Measurements from ENCODE around the gene CENPT. TPM values are rescaled to one million over a fixed set of nuclear protein-coding genes. Genes with fewer than 3 reads are reported as not detected.
A peak's percentile ranks its signal among the peaks of the same experiment; 100 is the strongest.

CENPT gene
- total and polyA plus RNA-seq, 10 of the 15 experiments (the other 5 are each of a cell fraction or from before 2014, with no cell fraction given), result 1.1 to 45.7 (median 24.5) TPM

DNA sequence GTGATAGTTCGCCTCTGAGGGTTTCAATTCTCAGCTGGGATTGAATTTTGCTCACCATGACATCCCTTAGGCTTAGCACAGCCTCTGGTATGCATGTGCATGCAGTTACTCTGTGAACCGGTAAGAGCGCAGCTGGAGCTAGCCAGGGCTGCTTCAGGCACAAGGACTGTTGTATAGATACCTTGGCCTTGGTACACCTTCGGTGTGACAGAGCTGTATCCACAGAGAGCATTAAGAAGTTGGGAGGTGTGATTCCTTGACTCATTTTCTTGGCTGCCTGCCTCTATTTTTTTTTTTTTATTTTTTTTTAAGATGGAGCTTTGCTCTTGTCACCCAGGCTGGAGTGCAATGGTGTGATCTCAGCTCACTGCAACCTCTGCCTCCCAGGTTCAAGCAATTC, 3.0 kb downstream of the CENPT start:
- Histone ChIP-seq H3K27ac (ENCODE audit: control insufficient read depth, insufficient read depth) (no peak overlapping the region), H3K36me3 (ENCODE audit: control insufficient read depth in 2 of 2, insufficient read depth in 2 of 2, low read length in 1 of 2) (peaks cover 0 to 4% of the 10 kb centered on the region in 2 experiments; a peak in 2 of 4 replicates), H2AFZ (ENCODE audit: control insufficient read depth, low read depth, low read length) (no peak overlapping the region), H3K79me2 (ENCODE audit: control insufficient read depth, insufficient read depth, low read length) (peaks cover 54% of the 10 kb centered on the region), H3K4me1 (ENCODE audit: control insufficient read depth, insufficient read depth, low read length) (peaks cover 29% of the 10 kb centered on the region), H3K9ac (ENCODE audit: control insufficient read depth, insufficient read depth, low read length) (peak overlapping the region; percentile 32), H3K9me3 (replicated peaks; ENCODE audit: control insufficient read depth, insufficient read depth, low read length) (no peaks in the 10 kb centered on the region), H3K27me3 (replicated peaks in 1 of 2; ENCODE audit: control insufficient read depth in 2 of 2, insufficient read depth in 2 of 2, low read length in 1 of 2) (no peaks in the 10 kb centered on the region), H4K20me1 (ENCODE audit: control insufficient read depth, insufficient read depth) (no peaks in the 10 kb centered on the region), H3K4me3 (peak overlapping the region; percentile 96; the same call in 1 of the 2 replicates), H3K4me2 (ENCODE audit: control insufficient read depth, insufficient read depth) (peak overlapping the region; percentile 93)
- no peak for FAIRE-seq
- ChIA-PET POLR2A (interaction anchor here (0.6 to 3.3 kb wide), 10 partner anchors 11 to 626 kb away, joined by 3 to 29 read pairs (median 4); partner anchors contain the start of genes GFOD2, PSMB10, RANBP10 and TSNAXIP1), SMC1A (ENCODE audit: uncharacterized antibody, unreplicated experiment) (interaction anchor here (0.6 to 1.9 kb wide), 8 partner anchors 8 to 331 kb away, joined by 3 to 5 read pairs (median 3); partner anchors contain the start of genes ACD, EDC4 and PSMB10), CTCF (interaction anchor here (0.5 to 2.8 kb wide), 14 partner anchors 9 to 324 kb away, joined by 3 to 24 read pairs (median 4); partner anchors contain the start of gene EDC4), RAD21 (ENCODE audit: unreplicated experiment) (interaction anchor here (0.6 to 1.6 kb wide), 9 partner anchors 11 to 125 kb away, joined by 3 to 6 read pairs (median 3); partner anchors contain the start of genes EDC4 and GFOD2)
- intact Hi-C loops (cut with micrococcal nuclease; ENCODE audit: unreplicated experiment) (no loop called here), in situ Hi-C loops (cut with MboI) (no loop called here)
- DNase-seq (ENCODE audit: low read depth, low spot score), result no peak
- ATAC-seq, result no peak
- BruUV-seq (replicated peaks), result no TSS peak
- 98% methylated on average over 4 of the region's 4 CpGs for WGBS (ENCODE audit: insufficient coverage, insufficient replicate concordance, low lambda C conversion rate, missing lambda C conversion rate)
- TF ChIP-seq HDAC2 (IDR thresholded peaks at IDR 0.05) (no peak), CBFB (IDR thresholded peaks at IDR 0.05; ENCODE audit: low read depth) (no peak), TAF1 (IDR thresholded peaks at IDR 0.05; ENCODE audit: borderline replicate concordance, low read depth, low read length) (no peak), TBL1XR1 (IDR thresholded peaks at IDR 0.05; ENCODE audit: low read depth, low read length) (no peak), ZNF687 (IDR thresholded peaks at IDR 0.05) (no peak), MTA2 (IDR thresholded peaks at IDR 0.05; ENCODE audit: low read depth) (no peak), CHD2 (IDR thresholded peaks at IDR 0.05; ENCODE audit: borderline replicate concordance, low read depth, low read length) (no peak)
- TF ChIP-seq, protein P1, sequence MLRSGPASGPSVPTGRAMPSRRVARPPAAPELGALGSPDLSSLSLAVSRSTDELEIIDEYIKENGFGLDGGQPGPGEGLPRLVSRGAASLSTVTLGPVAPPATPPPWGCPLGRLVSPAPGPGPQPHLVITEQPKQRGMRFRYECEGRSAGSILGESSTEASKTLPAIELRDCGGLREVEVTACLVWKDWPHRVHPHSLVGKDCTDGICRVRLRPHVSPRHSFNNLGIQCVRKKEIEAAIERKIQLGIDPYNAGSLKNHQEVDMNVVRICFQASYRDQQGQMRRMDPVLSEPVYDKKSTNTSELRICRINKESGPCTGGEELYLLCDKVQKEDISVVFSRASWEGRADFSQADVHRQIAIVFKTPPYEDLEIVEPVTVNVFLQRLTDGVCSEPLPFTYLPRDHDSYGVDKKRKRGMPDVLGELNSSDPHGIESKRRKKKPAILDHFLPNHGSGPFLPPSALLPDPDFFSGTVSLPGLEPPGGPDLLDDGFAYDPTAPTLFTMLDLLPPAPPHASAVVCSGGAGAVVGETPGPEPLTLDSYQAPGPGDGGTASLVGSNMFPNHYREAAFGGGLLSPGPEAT (IDR thresholded peaks at IDR 0.05; ENCODE audit: low read depth), result no peak
- TF ChIP-seq, protein P2, sequence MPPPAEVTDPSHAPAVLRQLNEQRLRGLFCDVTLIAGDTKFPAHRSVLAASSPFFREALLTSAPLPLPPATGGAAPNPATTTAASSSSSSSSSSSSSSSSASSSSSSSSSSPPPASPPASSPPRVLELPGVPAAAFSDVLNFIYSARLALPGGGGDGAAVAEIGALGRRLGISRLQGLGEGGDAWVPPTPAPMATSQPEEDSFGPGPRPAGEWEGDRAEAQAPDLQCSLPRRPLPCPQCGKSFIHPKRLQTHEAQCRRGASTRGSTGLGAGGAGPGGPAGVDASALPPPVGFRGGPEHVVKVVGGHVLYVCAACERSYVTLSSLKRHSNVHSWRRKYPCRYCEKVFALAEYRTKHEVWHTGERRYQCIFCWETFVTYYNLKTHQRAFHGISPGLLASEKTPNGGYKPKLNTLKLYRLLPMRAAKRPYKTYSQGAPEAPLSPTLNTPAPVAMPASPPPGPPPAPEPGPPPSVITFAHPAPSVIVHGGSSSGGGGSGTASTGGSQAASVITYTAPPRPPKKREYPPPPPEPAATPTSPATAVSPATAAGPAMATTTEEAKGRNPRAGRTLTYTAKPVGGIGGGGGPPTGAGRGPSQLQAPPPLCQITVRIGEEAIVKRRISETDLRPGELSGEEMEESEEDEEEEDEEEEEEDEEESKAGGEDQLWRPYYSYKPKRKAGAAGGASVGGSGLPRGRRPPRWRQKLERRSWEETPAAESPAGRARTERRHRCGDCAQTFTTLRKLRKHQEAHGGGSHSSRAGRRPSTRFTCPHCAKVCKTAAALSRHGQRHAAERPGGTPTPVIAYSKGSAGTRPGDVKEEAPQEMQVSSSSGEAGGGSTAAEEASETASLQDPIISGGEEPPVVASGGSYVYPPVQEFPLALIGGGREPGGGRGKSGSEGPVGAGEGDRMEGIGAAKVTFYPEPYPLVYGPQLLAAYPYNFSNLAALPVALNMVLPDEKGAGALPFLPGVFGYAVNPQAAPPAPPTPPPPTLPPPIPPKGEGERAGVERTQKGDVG (CRISPR knock-in tag; IDR thresholded peaks at IDR 0.05), result no peak
- TF ChIP-seq, protein P3, sequence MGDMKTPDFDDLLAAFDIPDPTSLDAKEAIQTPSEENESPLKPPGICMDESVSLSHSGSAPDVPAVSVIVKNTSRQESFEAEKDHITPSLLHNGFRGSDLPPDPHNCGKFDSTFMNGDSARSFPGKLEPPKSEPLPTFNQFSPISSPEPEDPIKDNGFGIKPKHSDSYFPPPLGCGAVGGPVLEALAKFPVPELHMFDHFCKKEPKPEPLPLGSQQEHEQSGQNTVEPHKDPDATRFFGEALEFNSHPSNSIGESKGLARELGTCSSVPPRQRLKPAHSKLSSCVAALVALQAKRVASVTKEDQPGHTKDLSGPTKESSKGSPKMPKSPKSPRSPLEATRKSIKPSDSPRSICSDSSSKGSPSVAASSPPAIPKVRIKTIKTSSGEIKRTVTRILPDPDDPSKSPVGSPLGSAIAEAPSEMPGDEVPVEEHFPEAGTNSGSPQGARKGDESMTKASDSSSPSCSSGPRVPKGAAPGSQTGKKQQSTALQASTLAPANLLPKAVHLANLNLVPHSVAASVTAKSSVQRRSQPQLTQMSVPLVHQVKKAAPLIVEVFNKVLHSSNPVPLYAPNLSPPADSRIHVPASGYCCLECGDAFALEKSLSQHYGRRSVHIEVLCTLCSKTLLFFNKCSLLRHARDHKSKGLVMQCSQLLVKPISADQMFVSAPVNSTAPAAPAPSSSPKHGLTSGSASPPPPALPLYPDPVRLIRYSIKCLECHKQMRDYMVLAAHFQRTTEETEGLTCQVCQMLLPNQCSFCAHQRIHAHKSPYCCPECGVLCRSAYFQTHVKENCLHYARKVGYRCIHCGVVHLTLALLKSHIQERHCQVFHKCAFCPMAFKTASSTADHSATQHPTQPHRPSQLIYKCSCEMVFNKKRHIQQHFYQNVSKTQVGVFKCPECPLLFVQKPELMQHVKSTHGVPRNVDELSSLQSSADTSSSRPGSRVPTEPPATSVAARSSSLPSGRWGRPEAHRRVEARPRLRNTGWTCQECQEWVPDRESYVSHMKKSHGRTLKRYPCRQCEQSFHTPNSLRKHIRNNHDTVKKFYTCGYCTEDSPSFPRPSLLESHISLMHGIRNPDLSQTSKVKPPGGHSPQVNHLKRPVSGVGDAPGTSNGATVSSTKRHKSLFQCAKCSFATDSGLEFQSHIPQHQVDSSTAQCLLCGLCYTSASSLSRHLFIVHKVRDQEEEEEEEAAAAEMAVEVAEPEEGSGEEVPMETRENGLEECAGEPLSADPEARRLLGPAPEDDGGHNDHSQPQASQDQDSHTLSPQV (IDR thresholded peaks at IDR 0.05), result no peak

Data from GM12878 (cell line).